ENCODE data around the gene EXD3.

- no peak for TF ChIP-seq POLR2A (IDR thresholded peaks at IDR 0.05)
- TF ChIP-seq CTCF (IDR thresholded peaks at IDR 0.05) = peak; percentile 15 to 54 (median 24)
These were observed 142.3 kb downstream of the EXD3 start for GRCh38 chr9:137280474-137281344.
